GM12864 (cell line): Measurements from ENCODE around the gene RDH5.

Source experiments
- DNase-seq: peaks from one replicate; pipeline ENCODE4 v3.0.0-alpha.2; 2011; ENCODE audit warnings: low read depth
- H3K4me3 ChIP-seq: 2 replicates; pipeline ENCODE4 v1.5.1; 2011; ENCODE audit warnings: mild to moderate bottlenecking, low read depth, low read length, control low read depth
- TF ChIP-seq, protein P1 (sequence below): IDR thresholded peaks from 2 replicates; pipeline ENCODE4 v1.5.1; 2011; ENCODE audit warnings: low read depth, mild to moderate bottlenecking, moderate library complexity, low read length, control low read depth, inconsistent platforms; ENCODE audit errors: missing control alignments

RDH5 gene

GRCh38 chr12:55742719-55743405, 22.7 kb downstream of the RDH5 start, which contains the start of gene GDF11:
TSS of gene GDF11 (plus strand) at chr12:55743122. CDS start at chr12:55743317, 195 bp downstream.
- TF ChIP-seq, protein P1, sequence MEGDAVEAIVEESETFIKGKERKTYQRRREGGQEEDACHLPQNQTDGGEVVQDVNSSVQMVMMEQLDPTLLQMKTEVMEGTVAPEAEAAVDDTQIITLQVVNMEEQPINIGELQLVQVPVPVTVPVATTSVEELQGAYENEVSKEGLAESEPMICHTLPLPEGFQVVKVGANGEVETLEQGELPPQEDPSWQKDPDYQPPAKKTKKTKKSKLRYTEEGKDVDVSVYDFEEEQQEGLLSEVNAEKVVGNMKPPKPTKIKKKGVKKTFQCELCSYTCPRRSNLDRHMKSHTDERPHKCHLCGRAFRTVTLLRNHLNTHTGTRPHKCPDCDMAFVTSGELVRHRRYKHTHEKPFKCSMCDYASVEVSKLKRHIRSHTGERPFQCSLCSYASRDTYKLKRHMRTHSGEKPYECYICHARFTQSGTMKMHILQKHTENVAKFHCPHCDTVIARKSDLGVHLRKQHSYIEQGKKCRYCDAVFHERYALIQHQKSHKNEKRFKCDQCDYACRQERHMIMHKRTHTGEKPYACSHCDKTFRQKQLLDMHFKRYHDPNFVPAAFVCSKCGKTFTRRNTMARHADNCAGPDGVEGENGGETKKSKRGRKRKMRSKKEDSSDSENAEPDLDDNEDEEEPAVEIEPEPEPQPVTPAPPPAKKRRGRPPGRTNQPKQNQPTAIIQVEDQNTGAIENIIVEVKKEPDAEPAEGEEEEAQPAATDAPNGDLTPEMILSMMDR, result no peak
- DNase-seq, result no peak
- peak within 1 kb of the TSS; percentile 69 for H3K4me3 ChIP-seq

DNA sequence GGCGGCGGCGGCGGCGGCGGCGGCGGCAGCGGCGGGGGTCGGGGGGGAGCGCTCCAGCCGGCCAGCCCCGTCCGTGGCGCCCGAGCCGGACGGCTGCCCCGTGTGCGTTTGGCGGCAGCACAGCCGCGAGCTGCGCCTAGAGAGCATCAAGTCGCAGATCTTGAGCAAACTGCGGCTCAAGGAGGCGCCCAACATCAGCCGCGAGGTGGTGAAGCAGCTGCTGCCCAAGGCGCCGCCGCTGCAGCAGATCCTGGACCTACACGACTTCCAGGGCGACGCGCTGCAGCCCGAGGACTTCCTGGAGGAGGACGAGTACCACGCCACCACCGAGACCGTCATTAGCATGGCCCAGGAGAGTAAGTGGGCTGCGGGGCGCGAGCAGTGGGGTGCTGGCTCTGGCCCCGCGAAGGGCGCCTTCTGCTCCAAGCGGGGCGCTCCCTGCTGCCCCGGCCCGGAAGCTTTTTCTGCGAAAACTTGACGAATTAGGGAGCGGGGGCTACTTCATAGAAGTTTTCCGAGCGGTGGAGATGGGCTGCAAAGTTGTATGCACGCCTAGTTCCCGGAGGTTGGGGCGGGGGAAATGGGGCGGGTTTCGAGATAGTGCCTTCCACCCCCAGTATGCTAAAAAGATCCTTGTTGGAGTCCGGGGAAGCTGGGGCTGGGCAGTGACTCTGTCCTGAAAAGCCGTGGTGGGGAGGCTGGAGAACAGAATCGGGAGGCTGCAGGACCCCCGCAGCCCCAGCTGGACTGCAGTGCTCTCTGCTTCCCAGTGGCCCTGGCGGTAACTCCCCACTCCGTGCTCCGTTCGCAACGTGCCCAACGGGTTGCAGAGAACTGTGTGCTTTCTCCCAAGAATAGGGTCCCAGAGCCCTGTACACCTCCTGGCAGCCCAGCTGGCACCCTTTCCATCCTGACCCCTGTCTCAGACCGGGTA, 23.5 kb downstream of the RDH5 start:
- DNase-seq, result no peak
- TF ChIP-seq, protein P1, result no peak
- H3K4me3 ChIP-seq, result peak overlapping the region; percentile 69

DNA sequence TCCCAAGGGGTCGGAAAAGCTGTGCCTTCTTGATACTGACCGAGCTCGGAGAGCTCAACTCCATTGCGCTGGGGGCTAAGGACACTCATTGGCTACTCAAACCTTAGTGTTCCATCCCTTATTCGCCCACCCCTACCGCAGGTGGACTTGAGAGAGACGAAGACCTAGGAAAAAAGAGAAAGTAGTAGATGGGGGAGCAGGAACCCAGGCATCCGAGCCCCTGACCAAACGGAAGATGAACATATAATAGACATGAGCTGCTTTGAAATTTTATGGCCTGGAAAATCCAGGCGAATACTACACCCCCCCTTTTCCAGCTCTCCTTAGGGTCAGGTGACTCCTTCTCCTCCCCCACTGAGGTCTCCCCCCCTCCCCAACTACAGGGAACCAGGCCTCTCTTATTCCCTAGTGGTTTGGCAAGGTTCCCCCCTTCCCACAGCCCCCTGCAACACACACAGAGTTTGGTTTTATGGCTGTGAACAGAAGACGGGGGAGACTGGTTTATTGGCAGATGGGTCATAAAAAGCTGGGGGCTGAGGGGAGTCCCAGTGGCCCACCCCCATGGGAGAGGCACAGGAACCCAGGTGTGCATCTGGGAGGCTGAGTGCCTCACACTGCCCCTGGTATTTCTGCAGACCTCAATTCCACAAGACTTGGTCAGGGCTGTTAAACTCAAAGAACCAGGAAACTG, 24.3 kb downstream of the RDH5 start:
- DNase-seq, result no peak
- H3K4me3 ChIP-seq, result peak overlapping the region; percentile 69
- TF ChIP-seq, protein P1, result no peak

DNA sequence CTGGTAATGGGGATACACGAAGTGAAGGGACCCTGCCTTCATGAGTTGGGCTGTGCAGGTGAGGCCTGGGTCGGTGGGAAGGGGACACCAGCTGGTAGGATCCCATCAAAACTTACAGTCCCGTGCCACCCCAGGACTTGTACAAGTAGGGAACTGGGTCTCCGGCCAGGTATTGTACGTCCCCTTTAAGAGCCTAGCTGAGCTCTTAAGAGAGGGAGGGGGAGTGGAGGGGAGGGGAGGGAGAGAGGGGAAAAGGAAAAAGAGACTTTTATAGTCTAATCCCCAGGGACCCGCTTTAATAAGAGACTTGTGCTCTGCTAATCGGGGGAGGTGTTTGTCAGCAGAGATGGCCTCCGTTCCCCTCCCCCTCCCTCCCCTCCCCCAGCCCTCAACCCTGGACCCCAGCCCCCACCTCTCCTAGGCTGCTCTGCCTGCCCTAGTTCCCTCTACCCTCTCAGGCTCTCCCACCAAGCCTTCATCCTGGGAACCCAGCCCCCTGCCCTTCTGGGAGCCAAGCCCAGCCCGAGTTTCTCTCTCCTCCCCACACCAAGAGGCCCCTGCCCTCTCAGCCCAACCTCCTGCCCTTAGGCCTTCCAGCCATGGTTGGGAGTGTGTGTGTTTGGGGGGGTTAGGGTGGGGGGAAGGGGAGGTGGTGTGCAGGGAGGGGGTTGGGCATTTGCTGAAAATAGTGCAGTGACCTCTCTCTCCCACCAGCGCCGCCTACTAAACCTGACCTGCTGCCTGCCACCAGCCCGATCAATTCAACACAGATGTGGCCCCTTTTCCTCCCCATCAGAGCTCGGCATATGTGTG, 25.4 kb downstream of the RDH5 start:
- H3K4me3 ChIP-seq, result no peak overlapping the region

GRCh38 chr12:55746174-55746912, 26.1 kb downstream of the RDH5 start:
- H3K4me3 ChIP-seq, result no peak overlapping the region
- no peak for DNase-seq
- TF ChIP-seq, protein P1, result no peak

More for the DNA sequence above, 25.4 kb downstream of the RDH5 start:
- no peak for DNase-seq
- TF ChIP-seq, protein P1, result no peak

- DNase-seq, result no peak
- no peak overlapping the region for H3K4me3 ChIP-seq
- TF ChIP-seq, protein P1, result no peak
Observed at GRCh38 chr12:55746913-55747231, 26.7 kb downstream of the RDH5 start.
